Hepatocyte (in vitro differentiated cells): ENCODE data around the gene KHK. TPM values are rescaled to one million over a fixed set of nuclear protein-coding genes. Genes with fewer than 3 reads are reported as not detected.

Experiments
- DNase-seq: peaks from one replicate; pipeline ENCODE4 v3.0.0-alpha.2; 2016; ENCODE audit warnings: low spot score
- H2AFZ ChIP-seq: fragments of 200-600 bp; sonication (generic); 2 replicates; pipeline ENCODE4 v1.6.0; 2016; ENCODE audit warnings: antibody characterized with exemption, mild to moderate bottlenecking
- H3K27ac ChIP-seq: fragments of 200-600 bp; sonication (generic); 2 replicates; pipeline ENCODE4 v1.5.1; 2016; ENCODE audit warnings: mild to moderate bottlenecking
- H3K27me3 ChIP-seq: fragments of 200-600 bp; sonication (generic); 2 replicates; pipeline ENCODE4 v1.6.1; 2016
- H3K36me3 ChIP-seq: fragments of 200-600 bp; sonication (generic); replicated peaks from 2 replicates; pipeline ENCODE4 v1.5.1; 2016; ENCODE audit warnings: low read depth; ENCODE audit not compliant: insufficient read depth
- H3K4me1 ChIP-seq: fragments of 200-600 bp; sonication (generic); 2 replicates; pipeline ENCODE4 v1.5.1; 2016; ENCODE audit warnings: mild to moderate bottlenecking, moderate library complexity; ENCODE audit not compliant: insufficient read depth
- H3K4me2 ChIP-seq: fragments of 200-600 bp; sonication (generic); 2 replicates; pipeline ENCODE4 v1.6.0; 2016
- H3K4me3 ChIP-seq: fragments of 200-600 bp; sonication (generic); 2 replicates; pipeline ENCODE4 v1.5.1; 2016; ENCODE audit warnings: mild to moderate bottlenecking
- H3K79me2 ChIP-seq: fragments of 200-600 bp; sonication (generic); 2 replicates; pipeline ENCODE4 v1.6.0; 2017; ENCODE audit warnings: mild to moderate bottlenecking
- H3K9me2 ChIP-seq: fragments of 200-600 bp; sonication (generic); replicated peaks from 2 replicates; pipeline ENCODE4 v1.6.0; 2017; ENCODE audit warnings: mild to moderate bottlenecking; ENCODE audit not compliant: insufficient read depth
- H3K9me3 ChIP-seq: fragments of 200-600 bp; sonication (generic); 2 replicates; pipeline ENCODE4 v1.5.1; 2016; ENCODE audit warnings: low read depth, mild to moderate bottlenecking
- H4K20me1 ChIP-seq: fragments of 200-600 bp; sonication (generic); 2 replicates; pipeline ENCODE4 v1.6.0; 2016; ENCODE audit warnings: mild to moderate bottlenecking; ENCODE audit not compliant: insufficient read depth, poor library complexity, severe bottlenecking
- CTCF ChIP-seq: fragments of 200-600 bp; sonication (generic); IDR thresholded peaks from 2 replicates; pipeline ENCODE4 v1.5.1; 2016; ENCODE audit warnings: antibody characterized with exemption, mild to moderate bottlenecking; ENCODE audit not compliant: poor library complexity
- EZH2 ChIP-seq: fragments of 200-600 bp; sonication (generic); IDR thresholded peaks from 2 replicates; pipeline ENCODE4 v1.6.1; 2016; ENCODE audit warnings: antibody characterized with exemption, mild to moderate bottlenecking, borderline replicate concordance
- EZH2phosphoT487 ChIP-seq: fragments of 200-600 bp; sonication (generic); IDR thresholded peaks from one replicate; pipeline ENCODE4 v1.6.1; 2018; ENCODE audit warnings: antibody characterized with exemption, mild to moderate bottlenecking, low read depth, moderate library complexity; ENCODE audit not compliant: unreplicated experiment, severe bottlenecking
- WGBS: methylation state at CpG from one replicate; pipeline ENCODE4 v1.1.6; 2016; ENCODE audit warnings: low lambda C conversion rate; ENCODE audit errors: missing lambda C conversion rate; 5-methylcytosine and 5-hydroxymethylcytosine counted together
- polyA plus RNA-seq: library from polyadenylated mRNA; unstranded; fragments of >200 nt; fragmentation: Nextera tagmentation; extraction: Ambion mirVana; gene quantifications from 2 replicates; pipeline ENCODE4 v1.2.1, GENCODE V29; 2016
- total RNA-seq: library from RNA; depleted of rRNA; stranded (reverse); fragments of >200 nt; gene quantifications from 2 replicates; pipeline ENCODE4 v1.2.3, GENCODE V29; 2014

Gene KHK
- total and polyA plus RNA-seq, 2 experiments from 2014 or later: 28.7 to 73.1 TPM

DNA sequence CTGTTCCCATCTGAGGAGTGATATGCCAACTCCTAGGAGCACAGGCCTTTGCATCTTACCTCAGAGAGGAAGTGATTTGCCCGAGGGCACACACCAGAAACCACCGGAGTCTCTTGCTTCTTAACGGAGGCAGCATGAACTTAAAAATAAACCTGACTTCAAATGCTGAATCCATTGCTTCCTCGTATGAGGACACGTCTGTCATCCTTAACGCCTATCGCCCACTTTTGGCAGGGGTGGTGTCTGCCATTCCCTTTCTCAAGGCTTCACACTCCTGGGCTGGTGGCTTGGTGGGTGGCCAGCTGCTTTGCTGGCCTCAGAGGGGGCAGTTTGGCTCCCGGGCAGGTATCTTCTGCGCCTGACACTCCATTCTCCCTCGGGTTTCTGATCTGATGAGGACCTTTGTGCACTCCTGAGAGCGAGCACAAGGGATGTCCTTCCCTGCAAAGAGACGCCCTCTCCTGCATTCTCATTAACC lies 48.9 kb downstream of the KHK start:
- WGBS: 90% methylated on average over 12 of the region's 12 CpGs
- no peak overlapping the region for H2AFZ ChIP-seq

GRCh38 chr2:27136751-27137150 lies 50.2 kb downstream of the KHK start:
- H3K4me1 ChIP-seq: peaks cover 10% of the 10 kb centered on the region
- no peak overlapping the region for H3K4me2 ChIP-seq
- H3K79me2 ChIP-seq: peaks cover 19% of the 10 kb centered on the region
- no peaks in the 10 kb centered on the region for H3K36me3 ChIP-seq
- no peak overlapping the region for H2AFZ ChIP-seq
- H3K27ac ChIP-seq: no peak overlapping the region
- no peak overlapping the region for H3K4me3 ChIP-seq
- 97% methylated on average over 7 of the region's 7 CpGs for WGBS
- H4K20me1 ChIP-seq: peaks cover 9% of the 10 kb centered on the region
- H3K27me3 ChIP-seq: no peaks in the 10 kb centered on the region
- no peak for TF ChIP-seq EZH2
- TF ChIP-seq CTCF: no peak
- no peak for TF ChIP-seq EZH2phosphoT487
- no peak for DNase-seq
- no peaks in the 10 kb centered on the region for H3K9me3 ChIP-seq
- no peaks in the 10 kb centered on the region for H3K9me2 ChIP-seq

More for the DNA sequence above, 48.9 kb downstream of the KHK start:
- no peaks in the 10 kb centered on the region for H3K9me2 ChIP-seq
- H3K4me2 ChIP-seq: no peak overlapping the region
- no peak overlapping the region for H3K27ac ChIP-seq
- peaks cover 9% of the 10 kb centered on the region for H4K20me1 ChIP-seq
- peaks cover 10% of the 10 kb centered on the region for H3K4me1 ChIP-seq
- no peak overlapping the region for H3K4me3 ChIP-seq
- H3K27me3 ChIP-seq: no peaks in the 10 kb centered on the region
- no peak for DNase-seq
- H3K36me3 ChIP-seq: no peaks in the 10 kb centered on the region
- TF ChIP-seq EZH2phosphoT487 (no peak), EZH2 (no peak), CTCF (no peak)
- peaks cover 19% of the 10 kb centered on the region for H3K79me2 ChIP-seq
- H3K9me3 ChIP-seq: no peaks in the 10 kb centered on the region

- DNase-seq: no peak
- TF ChIP-seq EZH2phosphoT487 (no peak), CTCF (no peak), EZH2 (no peak)
- H3K4me3 ChIP-seq: no peak overlapping the region
- H3K27ac ChIP-seq: no peak overlapping the region
- peaks cover 18% of the 10 kb centered on the region for H3K79me2 ChIP-seq
- no peak overlapping the region for H3K4me2 ChIP-seq
- peaks cover 9% of the 10 kb centered on the region for H4K20me1 ChIP-seq
- no peaks in the 10 kb centered on the region for H3K27me3 ChIP-seq
- H3K9me3 ChIP-seq: no peaks in the 10 kb centered on the region
- WGBS: 92% methylated on average over 20 of the region's 21 CpGs
- H2AFZ ChIP-seq: no peak overlapping the region
- peaks cover 10% of the 10 kb centered on the region for H3K4me1 ChIP-seq
- H3K36me3 ChIP-seq: no peaks in the 10 kb centered on the region
- no peaks in the 10 kb centered on the region for H3K9me2 ChIP-seq
Measured at GRCh38 chr2:27137322-27137935, 50.9 kb downstream of the KHK start.
